HepG2 (cell line): ENCODE measurements around the gene KIF22. TPM values are rescaled to one million over a fixed set of nuclear protein-coding genes. Genes with fewer than 3 reads are reported as not detected.

Experiments used
- ATF1 ChIP-seq: IDR thresholded peaks from 2 replicates; pipeline ENCODE4 v1.6.1; 2016; ENCODE audit warnings: mild to moderate bottlenecking, control low read depth
- GATAD1 ChIP-seq: IDR thresholded peaks from 2 replicates; pipeline ENCODE4 v1.6.1; 2016; ENCODE audit warnings: missing genetic modification reagents, missing compliant biosample characterization
- HNRNPLL ChIP-seq: fragments of 200-400 bp; formaldehyde crosslinking; IDR thresholded peaks from 2 replicates; pipeline ENCODE4 v1.6.1; 2017; ENCODE audit warnings: mild to moderate bottlenecking, low read depth, low read length; ENCODE audit not compliant: poor library complexity, severe bottlenecking
- KDM5B ChIP-seq: sonication (generic); formaldehyde crosslinking; IDR thresholded peaks from 2 replicates; pipeline ENCODE4 v1.4.0; 2020; ENCODE audit warnings: missing genetic modification reagents, mild to moderate bottlenecking, borderline replicate concordance
- MED1 ChIP-seq: sonication (generic); formaldehyde crosslinking; IDR thresholded peaks from 2 replicates; pipeline ENCODE4 v1.4.0; 2020; ENCODE audit warnings: missing genetic modification reagents
- MYC ChIP-seq: sonication (generic); formaldehyde crosslinking; IDR thresholded peaks from 2 replicates; pipeline ENCODE4 v1.9.0; 2021; ENCODE audit warnings: missing genetic modification reagents, borderline replicate concordance
- POLR2G ChIP-seq: fragments of 200-400 bp; formaldehyde crosslinking; IDR thresholded peaks from 2 replicates; pipeline ENCODE4 v1.6.1; 2018; ENCODE audit warnings: mild to moderate bottlenecking, low read depth, low read length, moderate library complexity
- RAD21 ChIP-seq: fragments of 450-650 bp; formaldehyde crosslinking; IDR thresholded peaks from 2 replicates; pipeline ENCODE4 v1.5.0; 2020; ENCODE audit warnings: mild to moderate bottlenecking
- RFXANK ChIP-seq: IDR thresholded peaks from 2 replicates; pipeline ENCODE4 v1.6.1; 2016
- RXRB ChIP-seq: IDR thresholded peaks from 2 replicates; pipeline ENCODE4 v1.6.1; 2016; ENCODE audit warnings: borderline replicate concordance, missing genetic modification reagents, missing compliant biosample characterization
- SIN3A ChIP-seq: IDR thresholded peaks from 2 replicates; pipeline ENCODE4 v1.6.1; 2011; ENCODE audit warnings: low read depth, mild to moderate bottlenecking, control low read depth, low read length, borderline replicate concordance
- TSC22D2 ChIP-seq: sonication (generic); formaldehyde crosslinking; IDR thresholded peaks from 2 replicates; pipeline ENCODE4 v1.5.1; 2020; ENCODE audit warnings: missing genetic modification reagents, mild to moderate bottlenecking, borderline replicate concordance
- ZNF891 ChIP-seq: sonication (generic); formaldehyde crosslinking; IDR thresholded peaks from 2 replicates; pipeline ENCODE4 v1.5.0; 2020; ENCODE audit warnings: mild to moderate bottlenecking, missing genetic modification reagents
- ZSCAN22 ChIP-seq: sonication (generic); formaldehyde crosslinking; IDR thresholded peaks from 2 replicates; pipeline ENCODE4 v1.4.0; 2020; ENCODE audit warnings: mild to moderate bottlenecking, missing genetic modification reagents
- polyA plus RNA-seq, 8 experiments: library from polyadenylated mRNA; depleted of rRNA in 3 of 8; stranded (reverse) in 7 of 8; unstranded in 1 of 8; fragments of >200 nt; fragmentation: Illumina TruSeq in 4 of 8; extraction: Trizol in 4 of 8; gene quantifications; 2 replicates each; pipeline versions ENCODE4 v1.2.1 to v1.2.3, GENCODE V29; 2011 to 2016; ENCODE audit warnings: low read depth in 4 of 8, missing spikeins in 1 of 8, mixed read lengths in 1 of 8; ENCODE audit not compliant: insufficient read depth in 1 of 8
- total RNA-seq, 5 experiments: library from RNA; depleted of rRNA; stranded (reverse); fragments of >200 nt; fragmentation: Illumina TruSeq; extraction: Trizol; gene quantifications; 2 replicates each; pipeline ENCODE4 v1.2.3, GENCODE V29; 2016; ENCODE audit warnings: low read depth in 1 of 5
- TF ChIP-seq, protein P1 (sequence below): sonication (generic); formaldehyde crosslinking; IDR thresholded peaks from 2 replicates; pipeline ENCODE4 v1.4.0; 2020; ENCODE audit warnings: missing genetic modification reagents
- TF ChIP-seq, protein P2 (sequence below): sonication (generic); formaldehyde crosslinking; IDR thresholded peaks from 2 replicates; pipeline ENCODE4 v1.4.0; 2020; ENCODE audit warnings: low read depth, missing genetic modification reagents
- TF ChIP-seq, protein P3 (sequence below): IDR thresholded peaks from 2 replicates; pipeline ENCODE4 v1.6.1; 2018; ENCODE audit warnings: missing genetic modification reagents, mild to moderate bottlenecking, missing compliant biosample characterization
- TF ChIP-seq, protein P4 (sequence below): sonication (generic); formaldehyde crosslinking; IDR thresholded peaks from 2 replicates; pipeline ENCODE4 v1.8.1; 2022; ENCODE audit warnings: low read depth, mild to moderate bottlenecking, missing genetic modification reagents
- TF ChIP-seq, protein P5 (sequence below): sonication (generic); formaldehyde crosslinking; IDR thresholded peaks from 2 replicates; pipeline ENCODE4 v1.4.0; 2020; ENCODE audit warnings: mild to moderate bottlenecking, missing genetic modification reagents

Gene KIF22
- total and polyA plus RNA-seq, 2 of the 13 experiments (the other 11 are each of a cell fraction or from before 2014, with no cell fraction given): 95.8 to 118 TPM

DNA sequence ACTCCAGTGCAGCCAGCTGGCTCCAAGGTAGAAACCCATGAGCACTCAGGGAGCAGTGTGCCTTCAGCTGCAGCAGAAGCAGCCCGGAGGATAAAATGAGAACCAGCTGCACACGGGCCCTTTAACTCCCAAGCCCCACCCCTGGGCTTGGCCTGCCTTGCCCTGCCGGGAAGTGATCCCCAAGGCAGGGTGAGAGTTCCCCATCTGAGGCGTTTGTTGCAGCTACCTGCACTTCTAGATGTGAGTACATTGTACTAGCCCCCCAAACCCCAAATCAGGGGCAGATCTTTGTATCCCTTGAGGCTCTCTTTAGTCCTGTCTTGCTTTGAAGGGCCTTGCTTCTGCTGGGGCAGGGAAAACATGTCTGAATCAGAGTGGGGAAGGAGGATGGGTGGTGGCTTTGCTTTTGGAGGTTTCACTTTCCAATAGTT lies 29.7 kb downstream of the KIF22 start, which contains the start of gene MVP (continued):
- TF ChIP-seq TSC22D2 (CRISPR knock-in tag): 0 out of 2 replicates have a peak, but pooled peaks have one; percentile 28
- no peak for TF ChIP-seq RAD21 (CRISPR knock-in tag)
- TF ChIP-seq POLR2G: peak; percentile 69; the same call in 1 of the 2 replicates
- TF ChIP-seq, protein P1, sequence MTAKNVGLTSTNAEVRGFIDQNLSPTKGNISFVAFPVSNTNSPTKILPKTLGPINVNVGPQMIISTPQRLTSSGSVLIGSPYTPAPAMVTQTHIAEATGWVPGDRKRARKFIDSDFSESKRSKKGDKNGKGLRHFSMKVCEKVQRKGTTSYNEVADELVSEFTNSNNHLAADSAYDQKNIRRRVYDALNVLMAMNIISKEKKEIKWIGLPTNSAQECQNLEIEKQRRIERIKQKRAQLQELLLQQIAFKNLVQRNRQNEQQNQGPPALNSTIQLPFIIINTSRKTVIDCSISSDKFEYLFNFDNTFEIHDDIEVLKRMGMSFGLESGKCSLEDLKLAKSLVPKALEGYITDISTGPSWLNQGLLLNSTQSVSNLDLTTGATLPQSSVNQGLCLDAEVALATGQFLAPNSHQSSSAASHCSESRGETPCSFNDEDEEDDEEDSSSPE: no peak
- TF ChIP-seq ZNF891: 0 out of 2 replicates have a peak, but pooled peaks have one; percentile 2
- TF ChIP-seq HNRNPLL: no peak
- no peak for TF ChIP-seq ZSCAN22 (CRISPR knock-in tag)
- peak; percentile 10; the same call in 1 of the 2 replicates for TF ChIP-seq RXRB
- TF ChIP-seq KDM5B (CRISPR knock-in tag): 0 out of 2 replicates have a peak, but pooled peaks have one; percentile 24
- peak; percentile 61; the same call in 1 of the 2 replicates for TF ChIP-seq MYC (CRISPR knock-in tag)
- TF ChIP-seq, protein P2, sequence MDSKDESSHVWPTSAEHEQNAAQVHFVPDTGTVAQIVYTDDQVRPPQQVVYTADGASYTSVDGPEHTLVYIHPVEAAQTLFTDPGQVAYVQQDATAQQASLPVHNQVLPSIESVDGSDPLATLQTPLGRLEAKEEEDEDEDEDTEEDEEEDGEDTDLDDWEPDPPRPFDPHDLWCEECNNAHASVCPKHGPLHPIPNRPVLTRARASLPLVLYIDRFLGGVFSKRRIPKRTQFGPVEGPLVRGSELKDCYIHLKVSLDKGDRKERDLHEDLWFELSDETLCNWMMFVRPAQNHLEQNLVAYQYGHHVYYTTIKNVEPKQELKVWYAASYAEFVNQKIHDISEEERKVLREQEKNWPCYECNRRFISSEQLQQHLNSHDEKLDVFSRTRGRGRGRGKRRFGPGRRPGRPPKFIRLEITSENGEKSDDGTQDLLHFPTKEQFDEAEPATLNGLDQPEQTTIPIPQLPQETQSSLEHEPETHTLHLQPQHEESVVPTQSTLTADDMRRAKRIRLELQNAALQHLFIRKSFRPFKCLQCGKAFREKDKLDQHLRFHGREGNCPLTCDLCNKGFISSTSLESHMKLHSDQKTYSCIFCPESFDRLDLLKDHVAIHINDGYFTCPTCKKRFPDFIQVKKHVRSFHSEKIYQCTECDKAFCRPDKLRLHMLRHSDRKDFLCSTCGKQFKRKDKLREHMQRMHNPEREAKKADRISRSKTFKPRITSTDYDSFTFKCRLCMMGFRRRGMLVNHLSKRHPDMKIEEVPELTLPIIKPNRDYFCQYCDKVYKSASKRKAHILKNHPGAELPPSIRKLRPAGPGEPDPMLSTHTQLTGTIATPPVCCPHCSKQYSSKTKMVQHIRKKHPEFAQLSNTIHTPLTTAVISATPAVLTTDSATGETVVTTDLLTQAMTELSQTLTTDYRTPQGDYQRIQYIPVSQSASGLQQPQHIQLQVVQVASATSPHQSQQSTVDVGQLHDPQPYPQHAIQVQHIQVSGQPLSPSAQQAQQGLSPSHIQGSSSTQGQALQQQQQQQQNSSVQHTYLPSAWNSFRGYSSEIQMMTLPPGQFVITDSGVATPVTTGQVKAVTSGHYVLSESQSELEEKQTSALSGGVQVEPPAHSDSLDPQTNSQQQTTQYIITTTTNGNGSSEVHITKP (CRISPR knock-in tag): peak; percentile 73
- peak; percentile 32; the same call in 1 of the 2 replicates for TF ChIP-seq MED1
- TF ChIP-seq, protein P3, sequence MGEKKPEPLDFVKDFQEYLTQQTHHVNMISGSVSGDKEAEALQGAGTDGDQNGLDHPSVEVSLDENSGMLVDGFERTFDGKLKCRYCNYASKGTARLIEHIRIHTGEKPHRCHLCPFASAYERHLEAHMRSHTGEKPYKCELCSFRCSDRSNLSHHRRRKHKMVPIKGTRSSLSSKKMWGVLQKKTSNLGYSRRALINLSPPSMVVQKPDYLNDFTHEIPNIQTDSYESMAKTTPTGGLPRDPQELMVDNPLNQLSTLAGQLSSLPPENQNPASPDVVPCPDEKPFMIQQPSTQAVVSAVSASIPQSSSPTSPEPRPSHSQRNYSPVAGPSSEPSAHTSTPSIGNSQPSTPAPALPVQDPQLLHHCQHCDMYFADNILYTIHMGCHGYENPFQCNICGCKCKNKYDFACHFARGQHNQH (CRISPR knock-in tag): 0 out of 2 replicates have a peak, but pooled peaks have one; percentile 44
- TF ChIP-seq, protein P4, sequence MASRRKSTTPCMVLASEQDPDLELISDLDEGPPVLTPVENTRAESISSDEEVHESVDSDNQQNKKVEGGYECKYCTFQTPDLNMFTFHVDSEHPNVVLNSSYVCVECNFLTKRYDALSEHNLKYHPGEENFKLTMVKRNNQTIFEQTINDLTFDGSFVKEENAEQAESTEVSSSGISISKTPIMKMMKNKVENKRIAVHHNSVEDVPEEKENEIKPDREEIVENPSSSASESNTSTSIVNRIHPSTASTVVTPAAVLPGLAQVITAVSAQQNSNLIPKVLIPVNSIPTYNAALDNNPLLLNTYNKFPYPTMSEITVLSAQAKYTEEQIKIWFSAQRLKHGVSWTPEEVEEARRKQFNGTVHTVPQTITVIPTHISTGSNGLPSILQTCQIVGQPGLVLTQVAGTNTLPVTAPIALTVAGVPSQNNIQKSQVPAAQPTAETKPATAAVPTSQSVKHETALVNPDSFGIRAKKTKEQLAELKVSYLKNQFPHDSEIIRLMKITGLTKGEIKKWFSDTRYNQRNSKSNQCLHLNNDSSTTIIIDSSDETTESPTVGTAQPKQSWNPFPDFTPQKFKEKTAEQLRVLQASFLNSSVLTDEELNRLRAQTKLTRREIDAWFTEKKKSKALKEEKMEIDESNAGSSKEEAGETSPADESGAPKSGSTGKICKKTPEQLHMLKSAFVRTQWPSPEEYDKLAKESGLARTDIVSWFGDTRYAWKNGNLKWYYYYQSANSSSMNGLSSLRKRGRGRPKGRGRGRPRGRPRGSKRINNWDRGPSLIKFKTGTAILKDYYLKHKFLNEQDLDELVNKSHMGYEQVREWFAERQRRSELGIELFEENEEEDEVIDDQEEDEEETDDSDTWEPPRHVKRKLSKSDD (CRISPR knock-in tag): no peak
- TF ChIP-seq, protein P5, sequence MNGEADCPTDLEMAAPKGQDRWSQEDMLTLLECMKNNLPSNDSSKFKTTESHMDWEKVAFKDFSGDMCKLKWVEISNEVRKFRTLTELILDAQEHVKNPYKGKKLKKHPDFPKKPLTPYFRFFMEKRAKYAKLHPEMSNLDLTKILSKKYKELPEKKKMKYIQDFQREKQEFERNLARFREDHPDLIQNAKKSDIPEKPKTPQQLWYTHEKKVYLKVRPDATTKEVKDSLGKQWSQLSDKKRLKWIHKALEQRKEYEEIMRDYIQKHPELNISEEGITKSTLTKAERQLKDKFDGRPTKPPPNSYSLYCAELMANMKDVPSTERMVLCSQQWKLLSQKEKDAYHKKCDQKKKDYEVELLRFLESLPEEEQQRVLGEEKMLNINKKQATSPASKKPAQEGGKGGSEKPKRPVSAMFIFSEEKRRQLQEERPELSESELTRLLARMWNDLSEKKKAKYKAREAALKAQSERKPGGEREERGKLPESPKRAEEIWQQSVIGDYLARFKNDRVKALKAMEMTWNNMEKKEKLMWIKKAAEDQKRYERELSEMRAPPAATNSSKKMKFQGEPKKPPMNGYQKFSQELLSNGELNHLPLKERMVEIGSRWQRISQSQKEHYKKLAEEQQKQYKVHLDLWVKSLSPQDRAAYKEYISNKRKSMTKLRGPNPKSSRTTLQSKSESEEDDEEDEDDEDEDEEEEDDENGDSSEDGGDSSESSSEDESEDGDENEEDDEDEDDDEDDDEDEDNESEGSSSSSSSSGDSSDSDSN (CRISPR knock-in tag): peak; percentile 33; the same call in 1 of the 2 replicates
- TF ChIP-seq RFXANK (CRISPR knock-in tag): no peak
- peak; percentile 65; the same call in 1 of the 2 replicates for TF ChIP-seq SIN3A
- TF ChIP-seq GATAD1 (CRISPR knock-in tag): 0 out of 2 replicates have a peak, but pooled peaks have one; percentile 47
- no peak for TF ChIP-seq ATF1 (CRISPR knock-in tag)
